GM23248 (cell line): ENCODE results near the gene DHRS12. TPM values are rescaled to one million over a fixed set of nuclear protein-coding genes. Genes with fewer than 3 reads are reported as not detected.

ENCODE experiments used
- DNase-seq: peaks from one replicate; pipeline ENCODE4 v3.0.0-alpha.2; 2015
- H2AFZ ChIP-seq: fragments of 200-600 bp; sonication (generic); 2 replicates; pipeline ENCODE4 v1.6.1; 2016; ENCODE audit warnings: antibody characterized with exemption
- H3F3A ChIP-seq: fragments of 200-600 bp; sonication (generic); 2 replicates; pipeline ENCODE4 v1.6.1; 2016; ENCODE audit warnings: mild to moderate bottlenecking, antibody characterized with exemption, mixed run types; ENCODE audit not compliant: insufficient read depth
- H3K27ac ChIP-seq: fragments of 200-600 bp; sonication (generic); 2 replicates; pipeline ENCODE4 v1.5.1; 2016; ENCODE audit warnings: mild to moderate bottlenecking
- H3K27me3 ChIP-seq: fragments of 200-600 bp; sonication (generic); replicated peaks from 2 replicates; pipeline ENCODE4 v1.6.1; 2016; ENCODE audit warnings: mild to moderate bottlenecking; ENCODE audit not compliant: insufficient read depth
- H3K36me3 ChIP-seq: fragments of 200-600 bp; sonication (generic); 2 replicates; pipeline ENCODE4 v1.6.1; 2016; ENCODE audit warnings: low read depth, mild to moderate bottlenecking
- H3K4me1 ChIP-seq: fragments of 200-600 bp; sonication (generic); 2 replicates; pipeline ENCODE4 v1.6.1; 2016; ENCODE audit warnings: mild to moderate bottlenecking; ENCODE audit not compliant: insufficient read depth
- H3K4me2 ChIP-seq: fragments of 200-600 bp; sonication (generic); one replicate; pipeline ENCODE4 v1.6.1; 2016; ENCODE audit warnings: mild to moderate bottlenecking; ENCODE audit not compliant: unreplicated experiment
- H3K4me3 ChIP-seq: fragments of 200-600 bp; sonication (generic); 2 replicates; pipeline ENCODE4 v1.5.1; 2016; ENCODE audit warnings: mild to moderate bottlenecking
- H3K79me2 ChIP-seq: fragments of 200-600 bp; sonication (generic); 2 replicates; pipeline ENCODE4 v1.6.1; 2016; ENCODE audit warnings: mild to moderate bottlenecking; ENCODE audit not compliant: insufficient read depth
- H3K9ac ChIP-seq: fragments of 200-600 bp; sonication (generic); 2 replicates; pipeline ENCODE4 v1.6.1; 2016; ENCODE audit warnings: mild to moderate bottlenecking
- H3K9me2 ChIP-seq: fragments of 200-600 bp; sonication (generic); 2 replicates; pipeline ENCODE4 v1.6.1; 2016; ENCODE audit warnings: mixed run types, mild to moderate bottlenecking, moderate library complexity; ENCODE audit not compliant: insufficient read depth
- H3K9me3 ChIP-seq: fragments of 200-600 bp; sonication (generic); one replicate; pipeline ENCODE4 v1.6.1; 2017; ENCODE audit warnings: low read depth
- H4K20me1 ChIP-seq: fragments of 200-600 bp; sonication (generic); 2 replicates; pipeline ENCODE4 v1.6.0; 2016; ENCODE audit not compliant: insufficient read depth
- EZH2 ChIP-seq: fragments of 200-600 bp; sonication (generic); IDR thresholded peaks from 2 replicates; pipeline ENCODE4 v1.6.1; 2018; ENCODE audit warnings: antibody characterized with exemption, mild to moderate bottlenecking; ENCODE audit not compliant: insufficient read depth, poor library complexity, severe bottlenecking
- EZH2phosphoT487 ChIP-seq: fragments of 200-600 bp; sonication (generic); IDR thresholded peaks from 2 replicates; pipeline ENCODE4 v1.6.1; 2018; ENCODE audit warnings: antibody characterized with exemption, moderate library complexity, mild to moderate bottlenecking, low read depth; ENCODE audit not compliant: insufficient read depth
- WGBS, 2 experiments: methylation state at CpG; one replicate each; pipeline ENCODE4 v1.1.6; 2015 to 2017; ENCODE audit warnings: low lambda C conversion rate in 2 of 2, low coverage in 1 of 2; ENCODE audit errors: missing lambda C conversion rate in 2 of 2; 5-methylcytosine and 5-hydroxymethylcytosine counted together
- in situ Hi-C: fragments of 300-500 bp; cut with MboI; formaldehyde crosslinking; loops from 2 replicates; pipeline ENCODE4 v1.15.0; 2020
- polyA plus RNA-seq: library from polyadenylated mRNA; unstranded; fragments of >200 nt; fragmentation: Nextera tagmentation; extraction: Ambion mirVana; gene quantifications from 2 replicates; pipeline ENCODE4 v1.2.1, GENCODE V29; 2016
- total RNA-seq: library from RNA; depleted of rRNA; stranded (reverse); fragments of >200 nt; shearing (Covaris generic); gene quantifications from 2 replicates; pipeline ENCODE4 v1.2.3, GENCODE V29; 2014

Gene DHRS12
- total and polyA plus RNA-seq, 2 experiments from 2014 or later, result 5.7 to 13.3 TPM

DNA sequence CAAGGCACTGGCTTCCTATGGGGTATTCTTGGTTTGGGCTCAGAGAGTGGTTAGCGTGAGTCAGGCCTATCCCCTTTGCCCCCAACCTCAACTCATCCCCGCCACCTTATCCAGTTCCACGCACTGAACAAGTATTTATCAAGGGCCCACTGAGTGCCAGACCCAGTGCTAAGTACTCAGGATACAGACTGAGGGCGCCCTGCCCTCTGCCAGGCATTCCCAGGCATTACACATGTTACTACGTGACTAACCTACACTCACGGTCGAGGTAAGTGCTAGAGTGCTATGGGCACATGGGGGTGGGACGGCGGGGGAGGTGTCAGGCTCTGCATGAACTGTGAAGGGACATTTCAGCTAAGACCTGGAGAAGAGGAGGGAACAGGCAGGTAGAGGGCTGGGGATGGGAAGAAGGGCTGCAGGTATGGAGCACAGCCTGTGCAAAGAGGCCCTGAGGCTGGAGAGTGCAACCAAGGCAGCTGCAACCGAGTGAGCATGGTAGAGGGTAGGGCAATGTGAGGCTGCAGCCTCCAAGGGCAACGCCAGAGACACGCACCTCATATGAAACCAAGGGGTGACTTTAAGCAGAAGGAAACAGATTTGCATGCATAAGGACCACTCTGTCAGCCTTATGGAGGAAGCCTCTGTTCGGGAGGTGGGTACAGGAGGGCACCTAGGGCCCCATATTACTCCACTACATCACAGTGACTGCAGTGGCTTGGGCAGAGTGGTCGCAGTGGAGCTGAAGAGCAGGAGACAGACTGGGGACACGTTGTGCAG is 22.5 kb downstream of the DHRS12 start:
- H3K4me2 ChIP-seq, result no peak overlapping the region
- H3K4me3 ChIP-seq, result no peak overlapping the region
- peak; percentile 56 for DNase-seq
- no peaks in the 10 kb centered on the region for H3K79me2 ChIP-seq
- in situ Hi-C loops, result no loop called here
- peaks cover 12% of the 10 kb centered on the region for H3K4me1 ChIP-seq
- H3K27me3 ChIP-seq, result no peaks in the 10 kb centered on the region
- no peak overlapping the region for H3K9ac ChIP-seq
- no peaks in the 10 kb centered on the region for H4K20me1 ChIP-seq
- H3K9me2 ChIP-seq, result no peaks in the 10 kb centered on the region
- H2AFZ ChIP-seq, result no peak overlapping the region
- no peaks in the 10 kb centered on the region for H3K36me3 ChIP-seq
- no peak overlapping the region for H3K27ac ChIP-seq
- H3K9me3 ChIP-seq, result no peaks in the 10 kb centered on the region
- TF ChIP-seq EZH2phosphoT487 (no peak), EZH2 (no peak)
- WGBS, 2 experiments, result 67 to 73% methylated on average over 15 of the region's 15 CpGs
- H3F3A ChIP-seq, result peaks cover 12% of the 10 kb centered on the region

DNA sequence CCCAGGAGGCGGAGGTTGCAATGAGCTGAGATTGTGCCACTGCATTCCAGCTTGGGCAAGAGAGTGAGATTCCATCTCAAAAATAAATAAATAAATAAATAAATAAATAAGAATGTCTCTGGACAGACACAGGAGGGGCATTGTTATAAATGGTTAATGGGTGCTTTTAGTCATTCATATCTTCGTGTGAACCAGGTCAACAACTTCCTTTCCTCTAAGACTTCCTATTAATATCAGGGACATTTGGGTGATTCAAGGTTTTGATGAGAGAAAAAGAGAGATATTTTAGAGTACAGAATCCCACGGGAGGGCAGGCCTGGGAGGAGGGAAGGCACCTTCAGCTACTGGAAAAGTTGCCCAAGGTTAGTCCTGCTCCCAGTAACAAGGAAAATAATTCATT is 23.9 kb downstream of the DHRS12 start:
- Histone ChIP-seq H2AFZ (no peak overlapping the region), H3K9me2 (no peaks in the 10 kb centered on the region), H3K27ac (no peak overlapping the region), H4K20me1 (no peaks in the 10 kb centered on the region), H3K9me3 (no peaks in the 10 kb centered on the region), H3K4me2 (no peak overlapping the region), H3F3A (no peaks in the 10 kb centered on the region; the same call in 1 of the 2 replicates), H3K36me3 (no peaks in the 10 kb centered on the region), H3K9ac (no peak overlapping the region), H3K79me2 (no peaks in the 10 kb centered on the region), H3K27me3 (no peaks in the 10 kb centered on the region), H3K4me3 (no peak overlapping the region), H3K4me1 (no peaks in the 10 kb centered on the region)
- no peak for DNase-seq
- WGBS, 2 experiments, result 93% methylated on average over 3 of the region's 3 CpGs
- in situ Hi-C loops, result no loop called here
- TF ChIP-seq EZH2 (no peak), EZH2phosphoT487 (no peak)

DNA sequence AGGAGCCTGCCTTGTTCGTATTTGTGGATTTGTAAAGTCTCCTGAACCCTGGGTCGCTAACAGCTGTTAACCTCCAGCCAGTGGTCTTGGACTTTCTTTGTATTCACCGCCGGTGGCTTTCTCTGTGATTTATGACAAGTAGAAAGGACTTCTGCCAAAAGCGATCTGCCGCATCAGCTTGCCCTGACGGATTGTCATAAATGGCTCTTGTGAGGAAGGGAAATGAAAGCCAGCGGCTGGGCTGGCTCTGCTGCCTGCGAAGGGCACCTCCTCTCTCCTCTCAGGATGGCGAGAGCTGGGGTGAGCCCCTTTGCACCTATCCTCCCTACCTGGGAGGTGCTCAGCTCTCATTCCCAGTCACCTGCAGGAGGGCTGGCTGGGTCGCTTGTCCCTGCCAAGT is 25.6 kb downstream of the DHRS12 start:
- no peaks in the 10 kb centered on the region for H3F3A ChIP-seq
- H3K36me3 ChIP-seq, result no peaks in the 10 kb centered on the region
- DNase-seq, result no peak
- no peak overlapping the region for H2AFZ ChIP-seq
- H3K4me2 ChIP-seq, result no peak overlapping the region
- WGBS, 2 experiments, result 29 to 31% methylated on average over 11 of the region's 11 CpGs
- H3K9me2 ChIP-seq, result no peaks in the 10 kb centered on the region
- no peak overlapping the region for H3K27ac ChIP-seq
- H4K20me1 ChIP-seq, result no peaks in the 10 kb centered on the region
- no peaks in the 10 kb centered on the region for H3K27me3 ChIP-seq
- no peaks in the 10 kb centered on the region for H3K4me1 ChIP-seq
- no peaks in the 10 kb centered on the region for H3K79me2 ChIP-seq
- no peak overlapping the region for H3K9ac ChIP-seq
- H3K9me3 ChIP-seq, result no peaks in the 10 kb centered on the region
- TF ChIP-seq EZH2 (no peak), EZH2phosphoT487 (no peak)
- in situ Hi-C loops, result no loop called here
- H3K4me3 ChIP-seq, result no peak overlapping the region

DNA sequence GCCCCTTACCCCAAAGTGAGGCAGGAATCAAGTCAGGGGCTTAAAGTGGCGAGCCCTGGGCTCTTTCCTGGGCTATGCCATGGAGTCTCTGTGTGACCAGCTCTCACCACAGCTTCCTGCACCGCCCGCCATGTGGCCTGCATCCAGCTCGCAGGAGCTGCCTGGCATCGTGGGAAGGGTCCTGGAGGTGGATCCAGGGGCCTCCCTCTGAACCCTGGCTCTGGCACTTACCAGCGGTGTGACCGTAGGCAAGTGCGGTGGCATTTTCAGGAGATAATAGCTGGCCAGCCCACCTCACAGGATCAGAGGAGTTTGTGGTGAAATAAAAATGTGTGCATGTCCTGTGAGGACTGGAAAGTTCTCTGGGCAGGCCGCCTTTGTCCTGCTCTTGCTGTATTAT is 26.0 kb downstream of the DHRS12 start:
- TF ChIP-seq EZH2phosphoT487, result no peak
- in situ Hi-C loops, result no loop called here
- no peak overlapping the region for H3K27ac ChIP-seq
- no peak for DNase-seq
- H3K36me3 ChIP-seq, result no peaks in the 10 kb centered on the region
- no peak overlapping the region for H3K4me2 ChIP-seq
- H3K9ac ChIP-seq, result no peak overlapping the region
- no peaks in the 10 kb centered on the region for H4K20me1 ChIP-seq
- no peaks in the 10 kb centered on the region for H3K9me3 ChIP-seq
- 83% methylated on average over 9 of the region's 9 CpGs for WGBS, 2 experiments
- no peaks in the 10 kb centered on the region for H3K27me3 ChIP-seq
- no peaks in the 10 kb centered on the region for H3K4me1 ChIP-seq
- peaks cover 5% of the 10 kb centered on the region; the same call in 1 of the 2 replicates for H3F3A ChIP-seq
- no peaks in the 10 kb centered on the region for H3K9me2 ChIP-seq
- no peak overlapping the region for H3K4me3 ChIP-seq
- H2AFZ ChIP-seq, result no peak overlapping the region
- no peaks in the 10 kb centered on the region for H3K79me2 ChIP-seq

DNA sequence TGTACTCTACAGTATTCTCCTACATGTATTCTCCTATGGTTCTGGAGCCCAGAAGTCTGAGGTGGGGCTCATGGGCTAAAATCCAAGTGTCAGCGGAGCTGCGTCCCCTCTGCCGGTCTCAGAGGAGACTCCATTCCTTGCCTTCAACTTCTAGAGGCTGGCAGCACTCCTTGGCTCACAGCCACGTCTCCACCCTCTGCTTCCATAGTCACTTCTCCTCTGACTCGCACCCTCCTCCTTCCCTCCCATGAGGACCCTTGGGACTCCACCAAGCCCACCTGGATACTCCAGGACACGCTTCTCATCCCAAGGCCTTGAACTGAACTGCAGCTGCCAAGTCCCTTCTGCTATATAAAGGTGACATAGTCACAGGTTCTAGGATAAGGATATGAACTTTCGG is 27.8 kb downstream of the DHRS12 start:
- Histone ChIP-seq H3K4me3 (no peak overlapping the region), H3K4me2 (no peak overlapping the region), H3K4me1 (no peaks in the 10 kb centered on the region), H2AFZ (no peak overlapping the region), H3K27me3 (no peaks in the 10 kb centered on the region), H3K27ac (no peak overlapping the region), H3K36me3 (no peaks in the 10 kb centered on the region), H3K9me3 (no peaks in the 10 kb centered on the region), H3K9ac (no peak overlapping the region), H3K79me2 (no peaks in the 10 kb centered on the region), H4K20me1 (no peaks in the 10 kb centered on the region), H3K9me2 (no peaks in the 10 kb centered on the region), H3F3A (peaks cover 8% of the 10 kb centered on the region; the same call in 1 of the 2 replicates)
- no peak for TF ChIP-seq EZH2
- no peak for TF ChIP-seq EZH2phosphoT487
- WGBS, 2 experiments, result 34 to 39% methylated on average over 7 of the region's 7 CpGs
- peak; percentile 24 for DNase-seq
- in situ Hi-C loops, result no loop called here
